Activated CD4-positive, alpha-beta memory T cell treated with anti-CD3 and anti-CD28 coated beads for 36 hours (primary cell): ENCODE data around the gene CACNG6. TPM values are rescaled to one million over a fixed set of nuclear protein-coding genes. Genes with fewer than 3 reads are reported as not detected.

Experiments used
- CTCF ChIA-PET: fragments of 350-600 bp; sonication (Branson Sonifier 250); formaldehyde crosslinking; loops from one replicate; lab custom pipeline; 2021; ENCODE audit warnings: antibody characterized with exemption, inconsistent platforms; lab: Charles Lee
- POLR2A ChIA-PET: fragments of 350-600 bp; sonication (Branson Sonifier 250); formaldehyde crosslinking; loops from one replicate; lab custom pipeline; 2021; ENCODE audit warnings: antibody characterized with exemption; lab: Charles Lee
- DNase-seq: peaks from one replicate; pipeline ENCODE4 v3.0.0-alpha.2; 2020
- H3K27ac Mint-ChIP-seq: one replicate; pipeline ENCODE4 v1.8.0; 2021; ENCODE audit warnings: mixed read lengths
- H3K27me3 Mint-ChIP-seq: one replicate; pipeline ENCODE4 v1.8.0; 2021; ENCODE audit warnings: mixed read lengths
- H3K36me3 Mint-ChIP-seq: one replicate; pipeline ENCODE4 v1.8.0; 2021; ENCODE audit warnings: mixed read lengths
- H3K4me1 Mint-ChIP-seq: one replicate; pipeline ENCODE4 v1.8.0; 2021; ENCODE audit warnings: low read depth, mixed read lengths
- H3K4me3 Mint-ChIP-seq: one replicate; pipeline ENCODE4 v1.8.0; 2021; ENCODE audit warnings: mild to moderate bottlenecking, mixed read lengths
- H3K9me3 Mint-ChIP-seq: one replicate; pipeline ENCODE4 v1.8.0; 2021; ENCODE audit warnings: mixed read lengths
- intact Hi-C: fragments of 100-400 bp; cut with micrococcal nuclease; formaldehyde crosslinking; loops from one replicate; pipeline ENCODE4 v1.15.1; 2023
- total RNA-seq, 2 experiments: library from RNA; stranded (reverse); gene quantifications; one replicate each; pipeline ENCODE4 v1.2.3, GENCODE V29; 2021

Gene CACNG6
- total RNA-seq, 2 experiments from 2014 or later, result not detected

GRCh38 chr19:53977429-53977990, 13.9 kb upstream of the CACNG6 start:
- intact Hi-C loops, result loop anchor here (1.0 kb wide), 1 partner anchor 69 kb away; no protein-coding TSS in a partner anchor
- CTCF ChIA-PET, result interaction anchor here (1.0 to 1.2 kb wide), 2 partner anchors 46 to 185 kb away, joined by 4 to 6 read pairs; no protein-coding TSS in a partner anchor
- Mint-ChIP-seq H3K27me3 (peaks cover 51% of the 10 kb centered on the region), H3K36me3 (no peaks in the 10 kb centered on the region), H3K9me3 (no peaks in the 10 kb centered on the region), H3K27ac (no peak overlapping the region), H3K4me1 (peaks cover 23% of the 10 kb centered on the region), H3K4me3 (peak overlapping the region; percentile 53)
- DNase-seq, result peak; percentile 69
- POLR2A ChIA-PET, result no interaction called here

GRCh38 chr19:53977991-53978731, 13.3 kb upstream of the CACNG6 start:
- intact Hi-C loops, result loop anchor here (1.0 kb wide), 1 partner anchor 70 kb away; no protein-coding TSS in a partner anchor
- H3K9me3 Mint-ChIP-seq, result no peaks in the 10 kb centered on the region
- no peak overlapping the region for H3K27ac Mint-ChIP-seq
- no peaks in the 10 kb centered on the region for H3K36me3 Mint-ChIP-seq
- CTCF ChIA-PET, result interaction anchor here (1.2 kb wide), 1 partner anchor 46 kb away, joined by 6 read pairs; no protein-coding TSS in a partner anchor
- POLR2A ChIA-PET, result no interaction called here
- peak overlapping the region; percentile 53 for H3K4me3 Mint-ChIP-seq
- H3K27me3 Mint-ChIP-seq, result peaks cover 45% of the 10 kb centered on the region
- DNase-seq, result peak; percentile 57
- peaks cover 23% of the 10 kb centered on the region for H3K4me1 Mint-ChIP-seq

- intact Hi-C loops, result no loop called here
- DNase-seq, result no peak
- Mint-ChIP-seq H3K27ac (no peak overlapping the region), H3K36me3 (no peaks in the 10 kb centered on the region), H3K9me3 (no peaks in the 10 kb centered on the region), H3K4me1 (peaks cover 23% of the 10 kb centered on the region), H3K4me3 (peak overlapping the region; percentile 7), H3K27me3 (peaks cover 44% of the 10 kb centered on the region)
- ChIA-PET POLR2A (no interaction called here), CTCF (no interaction called here)
Observed at GRCh38 chr19:53978975-53979801, 12.2 kb upstream of the CACNG6 start.

- no peak for DNase-seq
- ChIA-PET CTCF (interaction anchor here (1.4 kb wide), 1 partner anchor 188 kb away, joined by 4 read pairs; no protein-coding TSS in a partner anchor), POLR2A (no interaction called here)
- intact Hi-C loops, result no loop called here
- no peaks in the 10 kb centered on the region for H3K9me3 Mint-ChIP-seq
- H3K27me3 Mint-ChIP-seq, result peaks cover 42% of the 10 kb centered on the region
- no peaks in the 10 kb centered on the region for H3K36me3 Mint-ChIP-seq
- H3K4me3 Mint-ChIP-seq, result peak overlapping the region; percentile 36
- no peak overlapping the region for H3K27ac Mint-ChIP-seq
- peaks cover 23% of the 10 kb centered on the region for H3K4me1 Mint-ChIP-seq
Observed at GRCh38 chr19:53980539-53981375, 10.7 kb upstream of the CACNG6 start.

- H3K27ac Mint-ChIP-seq, result no peak overlapping the region
- intact Hi-C loops, result no loop called here
- DNase-seq, result no peak
- peaks cover 23% of the 10 kb centered on the region for H3K4me1 Mint-ChIP-seq
- ChIA-PET POLR2A (no interaction called here), CTCF (no interaction called here)
- peak overlapping the region; percentile 9 for H3K4me3 Mint-ChIP-seq
- H3K9me3 Mint-ChIP-seq, result no peaks in the 10 kb centered on the region
- peaks cover 42% of the 10 kb centered on the region for H3K27me3 Mint-ChIP-seq
- no peaks in the 10 kb centered on the region for H3K36me3 Mint-ChIP-seq
Observed at GRCh38 chr19:53981376-53981951, 10.0 kb upstream of the CACNG6 start.

- Mint-ChIP-seq H3K4me3 (no peak overlapping the region), H3K4me1 (peaks cover 23% of the 10 kb centered on the region), H3K36me3 (no peaks in the 10 kb centered on the region), H3K9me3 (no peaks in the 10 kb centered on the region), H3K27ac (no peak overlapping the region), H3K27me3 (peaks cover 40% of the 10 kb centered on the region)
- intact Hi-C loops, result no loop called here
- POLR2A ChIA-PET, result no interaction called here
- DNase-seq, result no peak
- CTCF ChIA-PET, result no interaction called here
Observed at GRCh38 chr19:53982001-53982451, 9.4 kb upstream of the CACNG6 start.

GRCh38 chr19:53982611-53983010, 8.8 kb upstream of the CACNG6 start:
- peaks cover 36% of the 10 kb centered on the region for H3K27me3 Mint-ChIP-seq
- no peak for DNase-seq
- H3K9me3 Mint-ChIP-seq, result no peaks in the 10 kb centered on the region
- H3K4me3 Mint-ChIP-seq, result no peak overlapping the region
- no peak overlapping the region for H3K27ac Mint-ChIP-seq
- H3K36me3 Mint-ChIP-seq, result no peaks in the 10 kb centered on the region
- CTCF ChIA-PET, result no interaction called here
- intact Hi-C loops, result no loop called here
- peaks cover 20% of the 10 kb centered on the region for H3K4me1 Mint-ChIP-seq
- POLR2A ChIA-PET, result no interaction called here

GRCh38 chr19:53983457-53984289, 7.8 kb upstream of the CACNG6 start:
- Mint-ChIP-seq H3K9me3 (no peaks in the 10 kb centered on the region), H3K27ac (no peak overlapping the region), H3K4me1 (peaks cover 14% of the 10 kb centered on the region), H3K36me3 (no peaks in the 10 kb centered on the region), H3K4me3 (no peak overlapping the region), H3K27me3 (peaks cover 31% of the 10 kb centered on the region)
- POLR2A ChIA-PET, result no interaction called here
- CTCF ChIA-PET, result no interaction called here
- intact Hi-C loops, result no loop called here
- DNase-seq, result no peak

- intact Hi-C loops, result no loop called here
- ChIA-PET CTCF (no interaction called here), POLR2A (no interaction called here)
- Mint-ChIP-seq H3K4me1 (peaks cover 3% of the 10 kb centered on the region), H3K27ac (no peak overlapping the region), H3K36me3 (no peaks in the 10 kb centered on the region), H3K27me3 (peaks cover 9% of the 10 kb centered on the region), H3K9me3 (no peaks in the 10 kb centered on the region), H3K4me3 (no peak overlapping the region)
- no peak for DNase-seq
Observed at GRCh38 chr19:53985863-53986262, 5.6 kb upstream of the CACNG6 start.

GRCh38 chr19:53988981-53989380, 2.5 kb upstream of the CACNG6 start:
- ChIA-PET CTCF (no interaction called here), POLR2A (no interaction called here)
- no peaks in the 10 kb centered on the region for H3K4me1 Mint-ChIP-seq
- peaks cover 17% of the 10 kb centered on the region for H3K27me3 Mint-ChIP-seq
- H3K27ac Mint-ChIP-seq, result no peak overlapping the region
- no peak for DNase-seq
- H3K36me3 Mint-ChIP-seq, result no peaks in the 10 kb centered on the region
- H3K4me3 Mint-ChIP-seq, result no peak overlapping the region
- H3K9me3 Mint-ChIP-seq, result no peaks in the 10 kb centered on the region
- intact Hi-C loops, result no loop called here
